Heart left ventricle (tissue), 13 donors: ENCODE measurements around the gene CREBL2.

Experiments
- CTCF ChIP-seq, 12 donors: fragments of 200-600 bp; sonication (generic) in 4 of 12; IDR thresholded peaks; one replicate each; pipeline versions ENCODE4 v1.5.0 to v1.8.0; 2018 to 2022; ENCODE audit warnings: antibody characterized with exemption in 12 of 12, mild to moderate bottlenecking in 5 of 12
- POLR2A ChIP-seq, 2 donors: fragments of 450-650 bp; IDR thresholded peaks; one replicate each; pipeline ENCODE4 v1.6.1; 2017; ENCODE audit warnings: antibody characterized with exemption in 2 of 2, mild to moderate bottlenecking in 2 of 2, moderate library complexity in 2 of 2
- donor health status: ischemic (EF 13 %, LVEDD 7.1; RV severe dilation, severe dysfunction).
- donor health status: DM: no; HTN: yes; CAD: no.
- donor health status: DM: no; HTN: no; CAD: no.
- donor health status: ischemic (EF 25% LVEDD 6.9; RV normal size, moderate dysfunction).
- donor health status: ischemic (EF 25% LVEDD 5.7; RV mildly dilated, moderate dysfunction).
- donor health status: ischemic (EF 35%, LVEDD 5.7; RV mildly dilated, moderate dysfunction).
- donor health status: nonischemic (EF 11% LVEDD 7.7; RV severe dilation, severe dysfunction).
- donor health status: DM: yes; HTN: yes; CAD: no.
- donor health status: PGD.
- donor health status: ischemic (EF 29% LVEDD 5.4; RV normal size, mild dysfunction).
- donor health status: nonischemic (EF 23%, LVEDD 6.1; RV moderate dilation, normal function).

- TF ChIP-seq CTCF (IDR thresholded peaks at IDR 0.05) (no peak), POLR2A (IDR thresholded peaks at IDR 0.05) (no peak)
Observed at GRCh38 chr12:12606781-12607589, 4.7 kb upstream of the CREBL2 start.
